Gastrocnemius medialis (tissue), 4 donors: ENCODE data around the gene AKR1C3. TPM values are rescaled to one million over a fixed set of nuclear protein-coding genes. Genes with fewer than 3 reads are reported as not detected.

Source experiments
- ATAC-seq, 2 donors: fragments of 150-250 bp; one replicate each; pipeline ENCODE4 v1.9.1; 2016
- DNase-seq, 2 donors: peaks; one replicate each; pipeline ENCODE4 v3.0.0-alpha.2; 2019
- H3K27ac ChIP-seq, 4 donors: fragments of 200-600 bp; sonication (generic); 1 replicate in 1 of 4; 2 replicates in 3 of 4; pipeline ENCODE4 v1.5.1; 2016 to 2018; ENCODE audit warnings: mild to moderate bottlenecking in 2 of 4, moderate library complexity in 1 of 4
- H3K27me3 ChIP-seq, 3 donors: fragments of 200-600 bp; sonication (generic) in 2 of 3; 1 replicate in 1 of 3; 2 replicates in 2 of 3; pipeline versions ENCODE4 v1.5.1 to v1.6.0; 2016 to 2019; ENCODE audit warnings: mild to moderate bottlenecking in 1 of 3, moderate library complexity in 1 of 3
- H3K36me3 ChIP-seq, 2 donors: fragments of 200-600 bp; sonication (generic) in 1 of 2; one replicate each; pipeline ENCODE4 v1.5.1; 2017 to 2018
- H3K4me1 ChIP-seq, 2 donors: fragments of 200-600 bp; sonication (generic) in 1 of 2; one replicate each; pipeline ENCODE4 v1.5.1; 2016 to 2017; ENCODE audit warnings: mild to moderate bottlenecking in 2 of 2
- H3K4me3 ChIP-seq, 4 donors: fragments of 200-600 bp; sonication (generic) in 3 of 4; 1 replicate in 1 of 4; 2 replicates in 3 of 4; pipeline ENCODE4 v1.5.1; 2016 to 2019; ENCODE audit warnings: mild to moderate bottlenecking in 2 of 4
- H3K9me3 ChIP-seq, 3 donors: fragments of 200-600 bp; sonication (generic) in 2 of 3; 1 replicate in 1 of 3; 2 replicates in 2 of 3; pipeline ENCODE4 v1.5.1; 2016 to 2019
- POLR2A ChIP-seq, 2 donors: fragments of 450-650 bp; IDR thresholded peaks; one replicate each; pipeline ENCODE4 v1.6.1; 2017; ENCODE audit warnings: antibody characterized with exemption in 2 of 2, mild to moderate bottlenecking in 2 of 2, moderate library complexity in 2 of 2
- in situ Hi-C, 4 donors: fragments of 200-750 bp; cut with MboI; loops; one replicate each; pipeline versions ENCODE4 v1.15.0 to v1.8.0; 2017; ENCODE audit warnings: low sequenced_read_pairs in 4 of 4
- intact Hi-C: fragments of 100-400 bp; cut with DNase I; formaldehyde crosslinking; loops from one replicate; pipeline ENCODE4 v1.15.1; 2023; ENCODE audit warnings: low total_unique reads
- total RNA-seq, 4 donors: library from RNA; depleted of rRNA; stranded (reverse); fragments of >200 nt; gene quantifications; one replicate each; pipeline versions ENCODE4 v1.1.0 to v1.2.3, GENCODE V29; 2016
- TF ChIP-seq, protein P1 (sequence below), 5 experiments: fragments of 450-650 bp in 3 of 5; fragments of 200-600 bp in 2 of 5; sonication (generic) in 2 of 5; IDR thresholded peaks in 4 of 5; conservative IDR thresholded peaks in 1 of 5; 1 replicate in 4 of 5; 2 replicates in 1 of 5; pipeline ENCODE4 v1.5.1; 2016 to 2019; ENCODE audit warnings: antibody characterized with exemption in 5 of 5, mild to moderate bottlenecking in 3 of 5, moderate library complexity in 3 of 5

AKR1C3 gene
- total RNA-seq, 4 donors from 2014 or later = 48.3 to 293 (median 197) TPM

GRCh38 chr10:5089865-5090264, 4.3 kb upstream of the AKR1C3 start:
- H3K27ac ChIP-seq = no peak overlapping the region
- H3K4me1 ChIP-seq = peaks cover 0 to under 1% of the 10 kb centered on the region in 2 donors
- ATAC-seq = no peak
- no peaks in the 10 kb centered on the region for H3K36me3 ChIP-seq
- no peak overlapping the region for H3K4me3 ChIP-seq
- intact Hi-C loops = loop anchor here (5.0 to 10.0 kb wide), 2 partner anchors 73 to 195 kb away; no protein-coding TSS in a partner anchor
- H3K9me3 ChIP-seq = no peaks in the 10 kb centered on the region
- H3K27me3 ChIP-seq = no peaks in the 10 kb centered on the region
- no peak for DNase-seq
- TF ChIP-seq, protein P1, sequence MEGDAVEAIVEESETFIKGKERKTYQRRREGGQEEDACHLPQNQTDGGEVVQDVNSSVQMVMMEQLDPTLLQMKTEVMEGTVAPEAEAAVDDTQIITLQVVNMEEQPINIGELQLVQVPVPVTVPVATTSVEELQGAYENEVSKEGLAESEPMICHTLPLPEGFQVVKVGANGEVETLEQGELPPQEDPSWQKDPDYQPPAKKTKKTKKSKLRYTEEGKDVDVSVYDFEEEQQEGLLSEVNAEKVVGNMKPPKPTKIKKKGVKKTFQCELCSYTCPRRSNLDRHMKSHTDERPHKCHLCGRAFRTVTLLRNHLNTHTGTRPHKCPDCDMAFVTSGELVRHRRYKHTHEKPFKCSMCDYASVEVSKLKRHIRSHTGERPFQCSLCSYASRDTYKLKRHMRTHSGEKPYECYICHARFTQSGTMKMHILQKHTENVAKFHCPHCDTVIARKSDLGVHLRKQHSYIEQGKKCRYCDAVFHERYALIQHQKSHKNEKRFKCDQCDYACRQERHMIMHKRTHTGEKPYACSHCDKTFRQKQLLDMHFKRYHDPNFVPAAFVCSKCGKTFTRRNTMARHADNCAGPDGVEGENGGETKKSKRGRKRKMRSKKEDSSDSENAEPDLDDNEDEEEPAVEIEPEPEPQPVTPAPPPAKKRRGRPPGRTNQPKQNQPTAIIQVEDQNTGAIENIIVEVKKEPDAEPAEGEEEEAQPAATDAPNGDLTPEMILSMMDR (IDR thresholded peaks at IDR 0.05 in 4 of 5, conservative IDR thresholded peaks at IDR 0.05 in 1 of 5) = no peak
- no peak for TF ChIP-seq POLR2A (IDR thresholded peaks at IDR 0.05)
- in situ Hi-C loops = loop anchor here in 3 of 4 donors (10.0 kb wide), 3 partner anchors 195 to 245 kb away; no protein-coding TSS in a partner anchor

DNA sequence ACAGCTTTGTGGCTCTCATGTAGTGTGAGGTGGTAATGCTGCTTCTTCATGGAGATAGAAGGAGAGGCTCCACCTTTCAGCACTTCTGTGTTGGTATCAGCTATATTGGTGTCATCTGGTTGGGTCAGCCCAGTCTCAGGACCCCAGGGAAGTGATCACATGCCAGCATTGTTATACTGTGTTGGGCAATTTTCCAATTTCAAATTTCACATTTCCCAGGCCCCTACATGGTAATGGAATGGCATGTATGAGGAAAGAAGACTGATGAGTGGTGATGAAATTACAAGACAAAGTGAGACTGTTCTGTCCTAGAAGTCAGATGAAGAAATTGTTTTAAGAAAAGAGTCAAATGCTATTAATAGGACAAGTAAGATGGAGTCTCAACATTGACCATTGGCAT, 3.7 kb upstream of the AKR1C3 start:
- no peak for ATAC-seq
- no peak overlapping the region for H3K27ac ChIP-seq
- H3K36me3 ChIP-seq = no peaks in the 10 kb centered on the region
- no peaks in the 10 kb centered on the region for H3K27me3 ChIP-seq
- in situ Hi-C loops = loop anchor here in 3 of 4 donors (10.0 kb wide), 3 partner anchors 194 to 246 kb away; no protein-coding TSS in a partner anchor
- H3K4me1 ChIP-seq = peaks cover 0 to 6% of the 10 kb centered on the region in 2 donors
- intact Hi-C loops = loop anchor here (5.0 to 10.0 kb wide), 2 partner anchors 73 to 194 kb away; no protein-coding TSS in a partner anchor
- no peak for TF ChIP-seq POLR2A (IDR thresholded peaks at IDR 0.05)
- TF ChIP-seq, protein P1 (IDR thresholded peaks at IDR 0.05 in 4 of 5, conservative IDR thresholded peaks at IDR 0.05 in 1 of 5) = no peak
- no peak for DNase-seq
- no peak overlapping the region for H3K4me3 ChIP-seq
- no peaks in the 10 kb centered on the region for H3K9me3 ChIP-seq

- ATAC-seq = no peak
- in situ Hi-C loops (loop anchor here in 3 of 4 donors (10.0 kb wide), 3 partner anchors 194 to 246 kb away; no protein-coding TSS in a partner anchor), intact Hi-C loops (loop anchor here (5.0 to 10.0 kb wide), 2 partner anchors 74 to 194 kb away; no protein-coding TSS in a partner anchor)
- Histone ChIP-seq H3K4me1 (peaks cover 3 to 8% of the 10 kb centered on the region in 2 donors), H3K9me3 (no peaks in the 10 kb centered on the region), H3K4me3 (no peak overlapping the region), H3K27me3 (no peaks in the 10 kb centered on the region), H3K36me3 (no peaks in the 10 kb centered on the region), H3K27ac (no peak overlapping the region)
- no peak for DNase-seq
- no peak for TF ChIP-seq POLR2A (IDR thresholded peaks at IDR 0.05)
Measured at GRCh38 chr10:5091196-5091595, 3.0 kb upstream of the AKR1C3 start.

GRCh38 chr10:5092375-5092774, 1.8 kb upstream of the AKR1C3 start:
- no peak for ATAC-seq
- intact Hi-C loops = loop anchor here (5.0 to 10.0 kb wide), 2 partner anchors 75 to 192 kb away; no protein-coding TSS in a partner anchor
- no peaks in the 10 kb centered on the region for H3K27me3 ChIP-seq

More at GRCh38 chr10:5092375-5092774, 1.8 kb upstream of the AKR1C3 start:
- DNase-seq = no peak
- Histone ChIP-seq H3K4me1 (peaks cover 8 to 13% of the 10 kb centered on the region in 2 donors), H3K36me3 (peaks cover 0 to 4% of the 10 kb centered on the region in 2 donors), H3K4me3 (no peak overlapping the region), H3K27ac (no peak overlapping the region), H3K9me3 (no peaks in the 10 kb centered on the region)
- in situ Hi-C loops = loop anchor here in 3 of 4 donors (10.0 kb wide), 3 partner anchors 192 to 248 kb away; no protein-coding TSS in a partner anchor
- TF ChIP-seq POLR2A (IDR thresholded peaks at IDR 0.05) = no peak
- TF ChIP-seq, protein P1 (IDR thresholded peaks at IDR 0.05 in 4 of 5, conservative IDR thresholded peaks at IDR 0.05 in 1 of 5) = no peak
